Psoas muscle (tissue), 8 donors: Measurements from ENCODE around the gene C17orf75. TPM values are rescaled to one million over a fixed set of nuclear protein-coding genes. Genes with fewer than 3 reads are reported as not detected.
A peak's percentile ranks its signal among the peaks of the same experiment; 100 is the strongest.
"Not testable (repeated sequence)": the region's sequence is repeated elsewhere in the genome, so short reads cannot be mapped to it uniquely, and the experiment has no call there.

Experiments used
- ATAC-seq, 4 donors: fragments of 200-7000 bp; cut with Tn5 transposase; one replicate each; pipeline ENCODE4 v1.9.1; 2020; ENCODE audit warnings: moderate library complexity in 3 of 4, mild to moderate bottlenecking in 2 of 4
- DNase-seq, 2 donors: peaks; one replicate each; pipeline ENCODE4 v3.0.0-alpha.2; 2020
- H3K27ac ChIP-seq: fragments of 200-600 bp; one replicate; pipeline ENCODE4 v1.8.0; 2022
- H3K27me3 ChIP-seq, 3 donors: fragments of 200-600 bp in 1 of 3; one replicate each; pipeline versions ENCODE4 v1.6.1 to v1.8.0; 2013 to 2022; ENCODE audit warnings: low read length in 2 of 3, mild to moderate bottlenecking in 2 of 3, moderate library complexity in 1 of 3; ENCODE audit not compliant: insufficient read depth in 3 of 3
- H3K36me3 ChIP-seq, 2 donors: fragments of 200-600 bp in 1 of 2; one replicate each; pipeline versions ENCODE4 v1.6.1 to v1.8.0; 2013 to 2022; ENCODE audit warnings: low read depth in 1 of 2, mild to moderate bottlenecking in 1 of 2, moderate library complexity in 1 of 2; ENCODE audit not compliant: insufficient read depth in 1 of 2
- H3K4me1 ChIP-seq: fragments of 200-600 bp; one replicate; pipeline ENCODE4 v1.8.0; 2022
- H3K4me3 ChIP-seq: fragments of 200-600 bp; one replicate; pipeline ENCODE4 v1.8.0; 2022; ENCODE audit warnings: mild to moderate bottlenecking
- H3K9me3 ChIP-seq: fragments of 200-600 bp; one replicate; pipeline ENCODE4 v1.8.0; 2022
- CTCF ChIP-seq: fragments of 200-600 bp; IDR thresholded peaks from one replicate; pipeline ENCODE4 v1.8.0; 2022; ENCODE audit warnings: antibody characterized with exemption
- whole genome bisulfite sequencing, 3 donors: extraction: QIAGEN DNeasy Blood & Tissue Kit; methylation state at CpG; one replicate each; pipeline versions ENCODE4 v1.1.6 to v1.1.7; 2013; 5-methylcytosine and 5-hydroxymethylcytosine counted together
- intact Hi-C, 2 donors: fragments of 100-400 bp; cut with DNase I; formaldehyde crosslinking; loops; one replicate each; pipeline versions ENCODE4 v1.11.0 to v1.14.2; 2022
- long read RNA-seq, 2 donors: library from polyadenylated mRNA; unstranded; transcript quantifications; one replicate each; pipeline ENCODE4 v2.0.0, GENCODE V29; 2021
- polyA plus RNA-seq, 3 donors: library from polyadenylated mRNA; stranded (reverse); fragments of 200-250 nt; gene quantifications; one replicate each; pipeline ENCODE4 v1.2.3, GENCODE V29; 2013
- total RNA-seq, 4 donors: library from RNA; stranded (reverse); fragmentation: NEBNext Ultra II Directional in 2 of 4; extraction: Animal tissue kit (Norgen Biotek cat#: 25700) in 2 of 4; gene quantifications; one replicate each; pipeline versions ENCODE4 v1.2.1 to v1.2.4, GENCODE V29; 2021 to 2023
- donor health status: healthy with polysubstance abuse.
- donor health status: DM: no; HTN: no; CAD: no; lungs with moderate emphysema.
- donor health status: Bipolar disorder and iron deficiency.
- donor health status: healthy.
- donor health status: DM: yes; HTN: yes; CAD: no.
- donor health status: DM: no; HTN: no; CAD: no.
- donor health status: DM: no; HTN: no; CAD: no.
- donor health status: DM: yes; HTN: yes; CAD: no.

Gene C17orf75
- 10 to 100 TPM in 3 of 4 donors, 1 to 10 TPM in 1; 8.9 to 16.1 (median 13.6) TPM for total RNA-seq
- 10 to 100 TPM in 2 of 3 donors, 1 to 10 TPM in 1; 6.1 to 17.8 (median 15.2) TPM for polyA plus RNA-seq
- long read RNA-seq, donor 1, transcript C17orf75-202 (10 exons, 1,642 nt) = major isoform, 7 of 9 reads
- long read RNA-seq, donor 1, partial matches to known transcripts = 0 of 9 reads
- long read RNA-seq, donor 1, other reads (novel, unspliced or antisense) = 2 of 9 reads
- long read RNA-seq, donor 2, transcript C17orf75-202 (10 exons, 1,642 nt) = major isoform, 10 of 14 reads
- long read RNA-seq, donor 2, partial matches to known transcripts = 1 of 14 reads
- long read RNA-seq, donor 2, other reads (novel, unspliced or antisense) = 3 of 14 reads

- Histone ChIP-seq H3K27ac (peak within 1 kb of the TSS; percentile 85), H3K9me3 (no peaks in the 10 kb centered on the region), H3K36me3 (peaks cover 5 to 33% of the 10 kb centered on the region in 2 donors), H3K27me3 (no peaks in the 10 kb centered on the region), H3K4me1 (no peaks in the 10 kb centered on the region), H3K4me3 (peak within 1 kb of the TSS; percentile 86)
- no peak for TF ChIP-seq CTCF
- intact Hi-C loops = no loop called here
- peak; percentile 80 to 88 for DNase-seq
- WGBS, 3 donors = 4 to 7% (median 5%) methylated on average over 24 to 47 of the region's 47 CpGs
- peak; percentile 94 to 97 (median 96) for ATAC-seq
Measured at GRCh38 chr17:32341857-32342602, at the start of gene C17orf75. Gene C17orf75, minus strand, starts transcription at chr17:32342173. Its CDS starts 34 bp downstream, at chr17:32342139.

- WGBS, 3 donors = 90 to 94% (median 91%) methylated on average over 6 of the region's 6 CpGs
- Histone ChIP-seq H3K4me1 (no peaks in the 10 kb centered on the region), H3K4me3 (no peak overlapping the region), H3K36me3 (peaks cover 0 to 75% of the 10 kb centered on the region in 2 donors), H3K27ac (no peak overlapping the region), H3K9me3 (no peaks in the 10 kb centered on the region), H3K27me3 (no peaks in the 10 kb centered on the region)
- DNase-seq (no peak), ATAC-seq (no peak)
- intact Hi-C loops = no loop called here
- TF ChIP-seq CTCF = no peak
Measured at GRCh38 chr17:32388613-32389459, 46.9 kb upstream of the C17orf75 start.

GRCh38 chr17:32388128-32388527, 46.2 kb upstream of the C17orf75 start:
- intact Hi-C loops, H3K4me1 ChIP-seq, H3K9me3 ChIP-seq, ATAC-seq, DNase-seq, H3K27ac ChIP-seq, H3K4me3 ChIP-seq, H3K27me3 ChIP-seq: not testable (repeated sequence)
- peaks cover 0 to 82% of the 10 kb centered on the region in 2 donors for H3K36me3 ChIP-seq
- WGBS, 3 donors = 94 to 95% (median 95%) methylated on average over 14 of the region's 14 CpGs

GRCh38 chr17:32386844-32387243, 44.9 kb upstream of the C17orf75 start:
- H3K27ac ChIP-seq = no peak overlapping the region
- DNase-seq (no peak), ATAC-seq (peak; percentile 53 to 76 (median 57))
- TF ChIP-seq CTCF = no peak
- H3K4me1 ChIP-seq = no peaks in the 10 kb centered on the region
- H3K9me3 ChIP-seq = no peaks in the 10 kb centered on the region
- no peak overlapping the region for H3K4me3 ChIP-seq
- no peaks in the 10 kb centered on the region for H3K27me3 ChIP-seq
- peaks cover 0 to 88% of the 10 kb centered on the region in 2 donors for H3K36me3 ChIP-seq
- intact Hi-C loops = no loop called here
